Loucy (cell line): ENCODE measurements around the gene BTF3L4.

Experiments used
- CTCF ChIP-seq: fragments of 200-600 bp; sonication (generic); conservative IDR thresholded peaks from 2 replicates; pipeline ENCODE4 v1.5.1; 2014; ENCODE audit warnings: mild to moderate bottlenecking, antibody characterized with exemption, low read length
- EZH2phosphoT487 ChIP-seq: fragments of 200-600 bp; IDR thresholded peaks from 2 replicates; pipeline ENCODE4 v1.6.1; 2018; ENCODE audit warnings: antibody characterized with exemption, mild to moderate bottlenecking, moderate library complexity, borderline replicate concordance

- TF ChIP-seq CTCF: no peak
- TF ChIP-seq EZH2phosphoT487: no peak
Observed at GRCh38 chr1:52112489-52112888, 56.4 kb downstream of the BTF3L4 start.
